Measurements from ENCODE around the gene LRRC8E. TPM values are rescaled to one million over a fixed set of nuclear protein-coding genes. Genes with fewer than 3 reads are reported as not detected.
A peak's percentile ranks its signal among the peaks of the same experiment; 100 is the strongest.

The LRRC8E gene
- total and polyA plus RNA-seq, 8 donors, result 0.58 to 12.5 (median 2.1) TPM; not detected in 1

DNA sequence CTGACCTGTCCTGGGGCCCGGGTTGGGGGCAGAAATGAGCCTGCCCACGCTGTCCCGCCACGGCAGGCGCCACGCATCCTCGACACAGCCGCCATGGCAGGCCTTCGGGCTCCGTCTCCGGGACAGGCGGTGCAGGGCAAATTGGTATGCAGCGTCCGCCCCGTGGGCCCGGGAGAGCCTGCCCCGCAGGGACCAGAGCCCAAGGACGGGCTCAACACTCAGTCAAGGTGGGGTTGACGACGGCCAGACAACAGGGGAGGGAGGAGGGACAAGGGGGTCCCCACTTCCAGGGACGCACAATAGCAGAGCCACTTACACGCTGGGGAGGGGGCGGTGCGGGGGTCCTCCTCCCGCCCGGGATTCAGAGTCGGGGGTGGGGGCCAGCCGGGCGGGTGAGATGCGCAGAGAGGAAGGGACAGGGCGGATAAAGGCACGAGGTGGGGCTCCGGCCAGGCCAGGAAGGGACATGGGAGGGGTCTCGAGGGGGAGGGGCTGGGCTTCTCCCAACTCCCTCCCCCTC is 36.4 kb downstream of the LRRC8E start:
- intact Hi-C loops (cut with DNase I; ENCODE audit: low total_unique reads), result loop anchor here (10.0 kb wide), 1 partner anchor 70 kb away; no protein-coding TSS in a partner anchor
- Histone ChIP-seq H3K36me3 (peaks cover 13 to 20% (median 17%) of the 10 kb centered on the region in 4 donors), H3K4me3 (peak overlapping the region; percentile 53 to 61 (median 58)), H3K9me3 (no peaks in the 10 kb centered on the region), H3K4me1 (peaks cover 53 to 86% (median 68%) of the 10 kb centered on the region in 4 donors), H3K27ac (peak overlapping the region in 2 of 5 donors; percentile 86 to 89), H3K27me3 (peaks cover 0 to 13% (median 9%) of the 10 kb centered on the region in 3 donors)
- DNase-seq, result no peak
- TF ChIP-seq EP300 (IDR thresholded peaks at IDR 0.05) (no peak), POLR2AphosphoS5 (IDR thresholded peaks at IDR 0.05) (no peak), POLR2A (IDR thresholded peaks at IDR 0.05) (no peak)
- TF ChIP-seq, protein P1, sequence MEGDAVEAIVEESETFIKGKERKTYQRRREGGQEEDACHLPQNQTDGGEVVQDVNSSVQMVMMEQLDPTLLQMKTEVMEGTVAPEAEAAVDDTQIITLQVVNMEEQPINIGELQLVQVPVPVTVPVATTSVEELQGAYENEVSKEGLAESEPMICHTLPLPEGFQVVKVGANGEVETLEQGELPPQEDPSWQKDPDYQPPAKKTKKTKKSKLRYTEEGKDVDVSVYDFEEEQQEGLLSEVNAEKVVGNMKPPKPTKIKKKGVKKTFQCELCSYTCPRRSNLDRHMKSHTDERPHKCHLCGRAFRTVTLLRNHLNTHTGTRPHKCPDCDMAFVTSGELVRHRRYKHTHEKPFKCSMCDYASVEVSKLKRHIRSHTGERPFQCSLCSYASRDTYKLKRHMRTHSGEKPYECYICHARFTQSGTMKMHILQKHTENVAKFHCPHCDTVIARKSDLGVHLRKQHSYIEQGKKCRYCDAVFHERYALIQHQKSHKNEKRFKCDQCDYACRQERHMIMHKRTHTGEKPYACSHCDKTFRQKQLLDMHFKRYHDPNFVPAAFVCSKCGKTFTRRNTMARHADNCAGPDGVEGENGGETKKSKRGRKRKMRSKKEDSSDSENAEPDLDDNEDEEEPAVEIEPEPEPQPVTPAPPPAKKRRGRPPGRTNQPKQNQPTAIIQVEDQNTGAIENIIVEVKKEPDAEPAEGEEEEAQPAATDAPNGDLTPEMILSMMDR (IDR thresholded peaks at IDR 0.05), result no peak
- 34 to 48% (median 47%) methylated on average over 28 to 33 of the region's 34 CpGs for WGBS, 5 donors

DNA sequence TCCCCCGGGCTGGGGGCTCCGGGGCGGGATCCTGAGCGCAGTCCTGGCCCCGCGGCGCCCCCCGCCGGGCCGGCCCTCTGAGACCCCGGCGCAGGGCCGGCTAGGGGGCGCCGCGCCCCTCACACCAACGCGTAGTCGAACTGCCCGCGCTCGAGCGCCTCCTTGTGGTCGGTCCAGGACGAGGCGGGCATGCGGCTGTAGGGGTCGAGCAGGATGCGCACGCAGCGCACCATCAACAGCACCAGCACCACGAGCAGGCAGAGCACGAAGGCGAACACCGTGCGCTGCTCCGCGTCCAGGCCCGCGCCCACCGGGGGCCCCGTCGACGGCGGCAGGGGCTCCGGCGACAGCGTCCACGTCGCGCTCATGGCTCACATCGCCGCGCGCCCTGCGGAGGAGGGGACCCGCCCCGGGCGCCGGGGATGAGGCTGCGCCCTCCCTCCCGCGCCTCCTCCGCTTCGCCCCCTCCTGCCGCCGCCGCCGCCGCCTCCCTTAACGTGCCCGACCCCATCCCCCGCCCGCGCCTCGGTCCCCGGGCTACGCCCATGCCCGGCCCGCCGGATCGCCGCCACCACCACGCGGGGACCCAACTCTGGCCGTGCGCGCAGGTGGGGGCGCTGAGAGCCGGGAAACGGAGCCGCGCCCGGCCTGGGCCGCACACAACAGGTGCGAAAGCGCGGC is 37.0 kb downstream of the LRRC8E start:
- WGBS, 5 donors, result 0 to 1% (median 1%) methylated on average over 12 to 96 of the region's 98 CpGs
- DNase-seq, result peak; percentile 68 to 94
- intact Hi-C loops (cut with DNase I; ENCODE audit: low total_unique reads), result loop anchor here (10.0 kb wide), 1 partner anchor 71 kb away; no protein-coding TSS in a partner anchor
- Histone ChIP-seq H3K9me3 (no peaks in the 10 kb centered on the region), H3K4me1 (peaks cover 50 to 88% (median 66%) of the 10 kb centered on the region in 4 donors), H3K36me3 (peaks cover 13 to 25% (median 23%) of the 10 kb centered on the region in 4 donors), H3K27me3 (peaks cover 0 to 12% (median 9%) of the 10 kb centered on the region in 3 donors), H3K4me3 (peak overlapping the region; percentile 53 to 61 (median 58)), H3K27ac (peak overlapping the region in 2 of 5 donors; percentile 86 to 89)
- TF ChIP-seq, protein P1 (IDR thresholded peaks at IDR 0.05), result peak in 5 of 7 experiments; percentile 10 to 86 (median 73)
- TF ChIP-seq POLR2A (IDR thresholded peaks at IDR 0.05), result no peak

DNA sequence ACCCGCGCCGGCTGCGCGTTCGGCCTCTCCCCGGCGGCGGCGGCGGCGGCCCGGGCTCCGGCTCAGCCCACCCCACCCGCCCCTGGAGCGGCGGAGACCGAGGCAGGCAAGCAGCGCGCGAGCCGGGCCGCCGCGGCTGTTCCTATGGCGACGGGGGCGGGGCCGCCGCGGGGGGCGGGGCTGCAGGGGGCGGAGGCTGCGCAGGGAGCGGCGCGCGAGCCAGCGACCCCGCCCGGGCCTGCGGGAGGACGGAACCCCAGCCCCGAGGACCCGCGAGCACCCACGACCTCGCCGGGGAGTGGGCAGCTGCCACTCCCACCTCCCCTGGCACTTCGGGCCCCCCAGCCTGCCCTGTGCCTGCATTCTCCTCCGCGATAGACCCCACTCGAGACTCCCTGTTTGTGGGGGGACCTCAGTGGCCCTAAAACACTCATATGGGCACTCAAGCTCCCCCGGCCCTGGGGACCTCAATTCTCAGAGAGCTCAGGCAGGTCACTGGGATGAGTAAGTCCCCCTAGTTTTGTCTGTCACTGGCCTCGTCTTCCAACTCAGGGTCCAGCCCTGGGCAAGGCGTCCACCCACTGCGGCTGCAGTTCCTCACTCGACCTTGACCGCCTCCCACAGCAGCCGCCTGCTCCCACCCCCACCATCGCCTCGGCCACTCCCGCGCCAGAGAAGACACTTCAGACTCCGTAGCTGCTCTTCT is 37.9 kb downstream of the LRRC8E start, which contains the start of gene CTXN1:
Gene CTXN1 (minus strand): TSS at position 115 of the 706 bp plus-strand sequence. CDS start 597 bp downstream, outside the sequence.
- DNase-seq, result peak; percentile 79 to 88
- 11 to 37% (median 30%) methylated on average over 12 to 58 of the region's 65 CpGs for WGBS, 5 donors
- TF ChIP-seq POLR2AphosphoS5 (IDR thresholded peaks at IDR 0.05), result no peak
- TF ChIP-seq EP300 (IDR thresholded peaks at IDR 0.05), result no peak
- TF ChIP-seq, protein P1 (IDR thresholded peaks at IDR 0.05), result no peak
- TF ChIP-seq POLR2A (IDR thresholded peaks at IDR 0.05), result no peak
- intact Hi-C loops (cut with DNase I; ENCODE audit: low total_unique reads), result loop anchor here (10.0 kb wide), 1 partner anchor 71 kb away; no protein-coding TSS in a partner anchor
- peak within 1 kb of the TSS; percentile 53 to 61 (median 58) for H3K4me3 ChIP-seq
- peaks cover 46 to 90% (median 66%) of the 10 kb centered on the region in 4 donors for H3K4me1 ChIP-seq
- H3K27me3 ChIP-seq, result peaks cover 0 to 12% (median 9%) of the 10 kb centered on the region in 3 donors
- H3K27ac ChIP-seq, result peak within 1 kb of the TSS in 3 of 5 donors; percentile 41 to 89 (median 86)
- no peaks in the 10 kb centered on the region for H3K9me3 ChIP-seq
- peaks cover 19 to 33% (median 32%) of the 10 kb centered on the region in 4 donors for H3K36me3 ChIP-seq

Measured in stomach (tissue), 9 donors.